T47D (cell line): ENCODE results near the gene PDSS2.
"Not testable (repeated sequence)": the region's sequence is repeated elsewhere in the genome, so short reads cannot be mapped to it uniquely, and the experiment has no call there.

Experiments
- DNase-seq, 2 experiments: peaks; one replicate each; pipeline versions ENCODE4 v3.0.0 to v3.0.0-alpha.2; 2011 to 2012; ENCODE audit warnings: low read depth in 1 of 2, low spot score in 1 of 2
- JUND ChIP-seq: IDR thresholded peaks from 2 replicates; pipeline ENCODE4 v1.6.1; 2012; ENCODE audit warnings: low read depth
- in situ Hi-C: cut with HindIII; loops from 2 replicates; pipeline ENCODE4 v1.10.0; 2016; ENCODE audit warnings: low sequenced_read_pairs, low pct_unique_long_range_greater_than_20kb

The PDSS2 gene

GRCh38 chr6:107399935-107400334 is 59.4 kb downstream of the PDSS2 start:
- in situ Hi-C loops: no loop called here
- TF ChIP-seq JUND: no peak

GRCh38 chr6:107398001-107398400 is 61.4 kb downstream of the PDSS2 start:
- no peak for TF ChIP-seq JUND
- DNase-seq: no peak
- in situ Hi-C loops: no loop called here

More at GRCh38 chr6:107399935-107400334, 59.4 kb downstream of the PDSS2 start:
- no peak for DNase-seq

GRCh38 chr6:107396211-107396610 is 63.2 kb downstream of the PDSS2 start:
- no peak for DNase-seq
- no peak for TF ChIP-seq JUND
- in situ Hi-C loops: no loop called here

- DNase-seq: no peak
- no peak for TF ChIP-seq JUND
- in situ Hi-C loops: no loop called here
These were observed 67.3 kb downstream of the PDSS2 start for GRCh38 chr6:107392069-107392468.

- no peak for TF ChIP-seq JUND
- DNase-seq: no peak
- in situ Hi-C loops: no loop called here
These were observed 68.5 kb downstream of the PDSS2 start for GRCh38 chr6:107390685-107391435.

- TF ChIP-seq JUND: no peak
- no peak for DNase-seq
- in situ Hi-C loops: no loop called here
These were observed 69.3 kb downstream of the PDSS2 start for GRCh38 chr6:107390056-107390455.

GRCh38 chr6:107386904-107387303 is 72.5 kb downstream of the PDSS2 start:
- DNase-seq: no peak
- TF ChIP-seq JUND: no peak
- in situ Hi-C loops: no loop called here

GRCh38 chr6:107386340-107386739 is 73.0 kb downstream of the PDSS2 start:
- DNase-seq: no peak
- in situ Hi-C loops: no loop called here
- no peak for TF ChIP-seq JUND

- no peak for TF ChIP-seq JUND
- no peak for DNase-seq
- in situ Hi-C loops: no loop called here
These were observed 75.7 kb downstream of the PDSS2 start for GRCh38 chr6:107383705-107384104.

- in situ Hi-C loops: no loop called here
- no peak for TF ChIP-seq JUND
These were observed 85.1 kb downstream of the PDSS2 start for GRCh38 chr6:107374264-107374663.

GRCh38 chr6:107369493-107369892 is 89.9 kb downstream of the PDSS2 start:
- TF ChIP-seq JUND: no peak
- in situ Hi-C loops: no loop called here
- no peak for DNase-seq

More at GRCh38 chr6:107374264-107374663, 85.1 kb downstream of the PDSS2 start:
- no peak for DNase-seq

- in situ Hi-C loops: no loop called here
- no peak for TF ChIP-seq JUND
- no peak for DNase-seq
These were observed 90.9 kb downstream of the PDSS2 start for GRCh38 chr6:107368471-107368870.

GRCh38 chr6:107364173-107364572 is 95.2 kb downstream of the PDSS2 start:
- DNase-seq, in situ Hi-C loops: not testable (repeated sequence)
